ENCODE data around the gene SCIN.

The SCIN gene

GRCh38 chr7:12569673-12570072 is 847 bp upstream of the SCIN start:
- H2AFZ ChIP-seq (ENCODE audit: low read depth, low read length): no peak overlapping the region
- no peak overlapping the region for H3K9ac ChIP-seq (ENCODE audit: low read depth, low read length)
- H3K4me1 ChIP-seq (ENCODE audit: insufficient read depth, low read length): no peaks in the 10 kb centered on the region
- H3K27ac ChIP-seq (ENCODE audit: low read length): no peak overlapping the region
- H3K4me3 ChIP-seq (ENCODE audit: low read depth in 1 of 2, low read length in 2 of 2): no peak overlapping the region
- H3K9me3 ChIP-seq (ENCODE audit: insufficient read depth, low read length, severe bottlenecking): peaks cover 2% of the 10 kb centered on the region
- H4K20me1 ChIP-seq (ENCODE audit: insufficient read depth, low read length): no peaks in the 10 kb centered on the region
- no peak for DNase-seq
- TF ChIP-seq EZH2 (IDR thresholded peaks at IDR 0.05; ENCODE audit: borderline replicate concordance, low read depth, low read length, severe bottlenecking) (no peak), CTCF (IDR thresholded peaks at IDR 0.05; ENCODE audit: borderline replicate concordance, extremely low read depth, low read length, poor library complexity, severe bottlenecking) (no peak)
- H3K4me2 ChIP-seq (ENCODE audit: insufficient read depth, low read length): no peak overlapping the region
- H3K79me2 ChIP-seq (ENCODE audit: insufficient read depth, low read length): no peaks in the 10 kb centered on the region
- no peaks in the 10 kb centered on the region for H3K27me3 ChIP-seq (ENCODE audit: insufficient read depth, low read length, poor library complexity)
- H3K36me3 ChIP-seq (ENCODE audit: insufficient read depth, low read length): no peaks in the 10 kb centered on the region
- ATAC-seq (ENCODE audit: insufficient read depth, low read depth): no peak

GRCh38 chr7:12570168-12570533 is 369 bp upstream of the SCIN start:
- Histone ChIP-seq H2AFZ (ENCODE audit: low read depth, low read length) (no peak overlapping the region), H3K27me3 (ENCODE audit: insufficient read depth, low read length, poor library complexity) (no peaks in the 10 kb centered on the region), H3K79me2 (ENCODE audit: insufficient read depth, low read length) (no peaks in the 10 kb centered on the region), H3K9me3 (ENCODE audit: insufficient read depth, low read length, severe bottlenecking) (peaks cover 2% of the 10 kb centered on the region), H3K9ac (ENCODE audit: low read depth, low read length) (no peak overlapping the region), H3K4me3 (ENCODE audit: low read depth in 1 of 2, low read length in 2 of 2) (no peak overlapping the region), H3K4me2 (ENCODE audit: insufficient read depth, low read length) (no peak overlapping the region), H3K4me1 (ENCODE audit: insufficient read depth, low read length) (no peaks in the 10 kb centered on the region), H3K27ac (ENCODE audit: low read length) (no peak overlapping the region), H4K20me1 (ENCODE audit: insufficient read depth, low read length) (no peaks in the 10 kb centered on the region), H3K36me3 (ENCODE audit: insufficient read depth, low read length) (no peaks in the 10 kb centered on the region)
- TF ChIP-seq EZH2 (IDR thresholded peaks at IDR 0.05; ENCODE audit: borderline replicate concordance, low read depth, low read length, severe bottlenecking) (no peak), CTCF (IDR thresholded peaks at IDR 0.05; ENCODE audit: borderline replicate concordance, extremely low read depth, low read length, poor library complexity, severe bottlenecking) (no peak)
- ATAC-seq (ENCODE audit: insufficient read depth, low read depth) (no peak), DNase-seq (no peak)

GRCh38 chr7:12571691-12572090 is 1.2 kb downstream of the SCIN start:
- Histone ChIP-seq H3K4me2 (ENCODE audit: insufficient read depth, low read length) (no peak overlapping the region), H3K27me3 (ENCODE audit: insufficient read depth, low read length, poor library complexity) (no peaks in the 10 kb centered on the region), H3K4me1 (ENCODE audit: insufficient read depth, low read length) (no peaks in the 10 kb centered on the region), H3K9me3 (ENCODE audit: insufficient read depth, low read length, severe bottlenecking) (peaks cover 2% of the 10 kb centered on the region), H3K27ac (ENCODE audit: low read length) (no peak overlapping the region), H3K36me3 (ENCODE audit: insufficient read depth, low read length) (no peaks in the 10 kb centered on the region), H3K9ac (ENCODE audit: low read depth, low read length) (no peak overlapping the region), H2AFZ (ENCODE audit: low read depth, low read length) (no peak overlapping the region), H3K4me3 (ENCODE audit: low read depth in 1 of 2, low read length in 2 of 2) (no peak overlapping the region), H4K20me1 (ENCODE audit: insufficient read depth, low read length) (no peaks in the 10 kb centered on the region), H3K79me2 (ENCODE audit: insufficient read depth, low read length) (no peaks in the 10 kb centered on the region)
- no peak for DNase-seq
- TF ChIP-seq CTCF (IDR thresholded peaks at IDR 0.05; ENCODE audit: borderline replicate concordance, extremely low read depth, low read length, poor library complexity, severe bottlenecking) (no peak), EZH2 (IDR thresholded peaks at IDR 0.05; ENCODE audit: borderline replicate concordance, low read depth, low read length, severe bottlenecking) (no peak)
- no peak for ATAC-seq (ENCODE audit: insufficient read depth, low read depth)

Data from DND-41 (cell line).